ENCODE data around the gene CASQ1. TPM values are rescaled to one million over a fixed set of nuclear protein-coding genes. Genes with fewer than 3 reads are reported as not detected.

The CASQ1 gene
- total and polyA plus RNA-seq, 7 donors = 0.28 to 9.4 (median 1.5) TPM; not detected in 1

DNA sequence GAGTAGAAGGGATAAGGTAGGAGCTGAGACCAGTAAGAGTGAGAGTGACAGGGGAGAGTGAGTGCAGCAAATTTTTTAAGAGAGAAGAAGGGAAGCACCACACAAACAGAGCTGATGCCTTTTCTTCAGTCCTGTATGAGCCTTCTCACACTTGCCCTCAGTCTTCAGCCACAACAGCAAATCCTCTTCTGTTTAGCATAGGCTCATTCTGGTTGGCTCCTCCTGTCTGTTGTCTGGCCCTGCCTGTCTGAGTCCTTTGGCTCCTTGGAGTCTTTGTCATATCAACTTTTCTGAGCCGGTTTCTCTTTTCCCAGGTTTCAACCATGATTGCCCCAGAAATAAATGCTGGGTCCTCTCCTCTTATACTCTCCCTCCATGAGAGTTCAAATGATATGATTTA lies 12.7 kb upstream of the CASQ1 start:
- no peak for TF ChIP-seq EP300 (IDR thresholded peaks at IDR 0.05)
- TF ChIP-seq, protein P1, sequence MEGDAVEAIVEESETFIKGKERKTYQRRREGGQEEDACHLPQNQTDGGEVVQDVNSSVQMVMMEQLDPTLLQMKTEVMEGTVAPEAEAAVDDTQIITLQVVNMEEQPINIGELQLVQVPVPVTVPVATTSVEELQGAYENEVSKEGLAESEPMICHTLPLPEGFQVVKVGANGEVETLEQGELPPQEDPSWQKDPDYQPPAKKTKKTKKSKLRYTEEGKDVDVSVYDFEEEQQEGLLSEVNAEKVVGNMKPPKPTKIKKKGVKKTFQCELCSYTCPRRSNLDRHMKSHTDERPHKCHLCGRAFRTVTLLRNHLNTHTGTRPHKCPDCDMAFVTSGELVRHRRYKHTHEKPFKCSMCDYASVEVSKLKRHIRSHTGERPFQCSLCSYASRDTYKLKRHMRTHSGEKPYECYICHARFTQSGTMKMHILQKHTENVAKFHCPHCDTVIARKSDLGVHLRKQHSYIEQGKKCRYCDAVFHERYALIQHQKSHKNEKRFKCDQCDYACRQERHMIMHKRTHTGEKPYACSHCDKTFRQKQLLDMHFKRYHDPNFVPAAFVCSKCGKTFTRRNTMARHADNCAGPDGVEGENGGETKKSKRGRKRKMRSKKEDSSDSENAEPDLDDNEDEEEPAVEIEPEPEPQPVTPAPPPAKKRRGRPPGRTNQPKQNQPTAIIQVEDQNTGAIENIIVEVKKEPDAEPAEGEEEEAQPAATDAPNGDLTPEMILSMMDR (IDR thresholded peaks at IDR 0.05) = no peak
- no peak for TF ChIP-seq POLR2AphosphoS5 (IDR thresholded peaks at IDR 0.05)
- no peak for TF ChIP-seq POLR2A (IDR thresholded peaks at IDR 0.05)
- no peak for DNase-seq
- WGBS, 2 donors = 84 to 91% methylated on average over 1 of the region's 1 CpG
- intact Hi-C loops (cut with DNase I) = no loop called here
- Histone ChIP-seq H3K27ac (no peak overlapping the region), H3K4me1 (no peaks in the 10 kb centered on the region), H3K36me3 (no peaks in the 10 kb centered on the region), H3K9me3 (no peaks in the 10 kb centered on the region), H3K4me3 (no peak overlapping the region), H3K27me3 (no peaks in the 10 kb centered on the region)

DNA sequence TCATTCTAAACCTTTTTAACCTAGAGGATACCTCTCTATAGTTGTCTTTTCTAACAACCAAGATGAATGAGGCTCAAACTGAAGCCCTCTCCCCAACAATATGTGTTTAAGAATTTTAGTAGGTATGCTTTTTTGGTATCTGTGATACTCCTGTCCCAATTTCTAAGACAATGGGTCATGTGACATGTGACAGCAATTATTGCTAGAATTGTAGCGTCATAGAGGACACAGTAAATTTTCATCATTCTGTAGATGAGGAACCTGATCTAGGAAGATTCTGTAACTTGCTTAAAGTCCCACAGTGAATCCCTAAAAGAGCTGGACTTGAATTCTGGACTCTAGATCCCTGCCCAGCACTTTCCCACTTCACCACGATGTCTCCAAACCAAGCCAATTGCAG lies 11.6 kb upstream of the CASQ1 start:
- TF ChIP-seq, protein P1 (IDR thresholded peaks at IDR 0.05) = no peak
- no peak for TF ChIP-seq POLR2AphosphoS5 (IDR thresholded peaks at IDR 0.05)
- no peak for TF ChIP-seq EP300 (IDR thresholded peaks at IDR 0.05)
- TF ChIP-seq POLR2A (IDR thresholded peaks at IDR 0.05) = no peak
- WGBS, 2 donors = 89 to 91% methylated on average over 2 of the region's 2 CpGs
- H3K9me3 ChIP-seq = no peaks in the 10 kb centered on the region
- no peaks in the 10 kb centered on the region for H3K27me3 ChIP-seq
- H3K4me3 ChIP-seq = no peak overlapping the region
- H3K36me3 ChIP-seq = no peaks in the 10 kb centered on the region
- intact Hi-C loops (cut with DNase I) = no loop called here
- no peaks in the 10 kb centered on the region for H3K4me1 ChIP-seq
- H3K27ac ChIP-seq = no peak overlapping the region
- no peak for DNase-seq

DNA sequence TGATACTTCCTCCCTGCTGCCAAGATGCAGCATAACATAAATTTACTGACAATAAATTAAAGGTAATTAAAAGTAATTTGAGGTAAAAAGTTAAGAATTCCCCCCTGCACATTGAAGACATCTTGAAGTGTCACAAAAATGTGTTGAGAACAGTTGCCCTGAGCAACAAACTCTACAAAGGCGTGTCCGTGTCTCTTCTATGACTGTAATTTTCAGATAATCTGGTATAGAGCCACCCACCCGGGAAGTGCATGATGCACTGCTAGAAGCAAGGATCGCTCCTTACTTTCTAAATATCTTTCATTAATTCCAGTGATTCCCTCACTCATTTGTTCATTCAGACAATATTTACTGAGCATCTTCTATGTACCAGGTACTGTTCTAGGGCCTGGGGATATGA lies 11.0 kb upstream of the CASQ1 start:
- intact Hi-C loops (cut with DNase I) = no loop called here
- no peaks in the 10 kb centered on the region for H3K9me3 ChIP-seq
- no peaks in the 10 kb centered on the region for H3K36me3 ChIP-seq
- TF ChIP-seq POLR2AphosphoS5 (IDR thresholded peaks at IDR 0.05) = no peak
- H3K4me3 ChIP-seq = no peak overlapping the region
- 44 to 80% methylated on average over 4 of the region's 4 CpGs for WGBS, 2 donors
- H3K27ac ChIP-seq = no peak overlapping the region
- no peaks in the 10 kb centered on the region for H3K4me1 ChIP-seq
- no peaks in the 10 kb centered on the region for H3K27me3 ChIP-seq
- no peak for DNase-seq

DNA sequence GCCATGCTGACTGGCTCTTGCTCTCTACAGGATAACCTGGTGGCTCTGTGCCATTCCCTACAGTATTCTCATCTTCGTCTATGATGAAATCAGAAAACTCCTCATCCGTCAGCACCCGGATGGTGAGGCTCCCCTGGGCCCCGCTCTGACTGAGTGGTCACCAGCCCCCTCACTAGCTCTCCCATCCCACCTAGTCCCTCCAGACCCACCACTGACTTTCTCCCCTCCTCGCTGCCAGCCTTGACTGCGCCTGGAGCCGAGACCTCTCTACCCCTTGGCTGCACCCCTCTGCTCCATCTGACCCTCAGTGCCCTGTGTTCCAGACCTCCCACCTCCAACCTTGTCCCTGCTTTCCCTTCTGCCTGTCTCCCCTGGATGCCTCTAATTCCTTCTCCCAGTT lies 4.1 kb upstream of the CASQ1 start:
- H3K4me1 ChIP-seq = peaks cover 0 to 22% (median 17%) of the 10 kb centered on the region in 4 donors
- no peak for DNase-seq
- no peak overlapping the region for H3K27ac ChIP-seq
- TF ChIP-seq POLR2A (IDR thresholded peaks at IDR 0.05) (no peak), EP300 (IDR thresholded peaks at IDR 0.05) (no peak), POLR2AphosphoS5 (IDR thresholded peaks at IDR 0.05) (no peak)
- TF ChIP-seq, protein P1 (IDR thresholded peaks at IDR 0.05) = no peak
- WGBS, 2 donors = 91 to 93% methylated on average over 7 of the region's 7 CpGs
- no peak overlapping the region for H3K4me3 ChIP-seq
- no peaks in the 10 kb centered on the region for H3K9me3 ChIP-seq
- no peaks in the 10 kb centered on the region for H3K36me3 ChIP-seq
- intact Hi-C loops (cut with DNase I) = no loop called here
- H3K27me3 ChIP-seq = no peaks in the 10 kb centered on the region

DNA sequence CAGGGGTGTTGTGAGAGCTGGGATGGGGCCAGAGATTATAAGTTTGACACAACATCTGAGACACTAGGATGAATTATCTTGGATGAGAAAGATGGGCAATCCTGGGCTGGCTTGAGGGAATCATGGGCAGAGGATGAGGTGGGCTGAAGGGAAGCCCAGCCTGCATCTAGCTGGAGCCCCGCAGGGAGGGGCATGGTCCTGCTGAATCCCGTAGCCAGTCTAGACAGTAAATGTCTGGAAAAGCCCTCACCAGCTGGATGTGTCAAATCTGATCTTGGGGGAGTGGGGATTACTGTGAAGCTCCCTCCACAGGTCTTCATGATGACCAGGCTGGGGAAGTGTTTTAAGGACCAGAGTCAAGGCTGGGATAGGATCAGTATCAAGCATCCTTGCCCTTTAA lies 3.6 kb upstream of the CASQ1 start:
- TF ChIP-seq POLR2AphosphoS5 (IDR thresholded peaks at IDR 0.05) = no peak
- no peak for TF ChIP-seq POLR2A (IDR thresholded peaks at IDR 0.05)
- no peak for TF ChIP-seq EP300 (IDR thresholded peaks at IDR 0.05)
- TF ChIP-seq, protein P1 (IDR thresholded peaks at IDR 0.05) = no peak
- no peak for DNase-seq
- H3K4me3 ChIP-seq = no peak overlapping the region
- WGBS, 2 donors = 75 to 77% methylated on average over 2 of the region's 2 CpGs
- no peaks in the 10 kb centered on the region for H3K27me3 ChIP-seq
- intact Hi-C loops (cut with DNase I) = no loop called here
- H3K27ac ChIP-seq = no peak overlapping the region
- peaks cover 0 to 22% (median 17%) of the 10 kb centered on the region in 4 donors for H3K4me1 ChIP-seq
- no peaks in the 10 kb centered on the region for H3K9me3 ChIP-seq
- H3K36me3 ChIP-seq = no peaks in the 10 kb centered on the region
